T-helper 2 cell (primary cell): ENCODE data around the gene TBL1Y.
"Not testable (repeated sequence)": the region's sequence is repeated elsewhere in the genome, so short reads cannot be mapped to it uniquely, and the experiment has no call there.

Source experiments
- DNase-seq, 5 experiments: peaks; one replicate each; pipeline versions ENCODE4 v3.0.0 to v3.0.0-alpha.2; 2012 to 2022
- total RNA-seq, 2 donors: gene quantifications; one replicate each; lab custom pipeline; 2026; lab: John Stamatoyannopoulos, UW

Gene TBL1Y
- 0 reads per million in 2 donors for total RNA-seq

GRCh38 chrY:6910372-6911252 lies at the start of gene TBL1Y:
Gene TBL1Y (plus strand): TSS chrY:6910697. CDS start chrY:7025085, 114,388 bp downstream.
- DNase-seq: no peak

- no peak for DNase-seq
Measured at GRCh38 chrY:6894496-6894895, 16.0 kb upstream of the TBL1Y start.

GRCh38 chrY:6895236-6895635 lies 15.3 kb upstream of the TBL1Y start:
- no peak for DNase-seq

GRCh38 chrY:6902116-6902515 lies 8.4 kb upstream of the TBL1Y start:
- DNase-seq: not testable (repeated sequence)

GRCh38 chrY:6907591-6907990 lies 2.9 kb upstream of the TBL1Y start:
- no peak for DNase-seq

- DNase-seq: not testable (repeated sequence)
Measured at GRCh38 chrY:6908021-6908420, 2.5 kb upstream of the TBL1Y start.

GRCh38 chrY:6909118-6909521 lies 1.4 kb upstream of the TBL1Y start:
- DNase-seq: peak in 1 of 5 experiments; percentile 3

GRCh38 chrY:6909856-6910255 lies 641 bp upstream of the TBL1Y start:
- no peak for DNase-seq

- DNase-seq: no peak
Measured at GRCh38 chrY:6911253-6911881, 870 bp downstream of the TBL1Y start, which contains the start of gene AMELY. Gene AMELY (minus strand): TSS chrY:6911752. CDS start chrY:6872608, 39,144 bp downstream.

GRCh38 chrY:6913362-6913761 lies 2.9 kb downstream of the TBL1Y start:
- no peak for DNase-seq

- DNase-seq: no peak
Measured at GRCh38 chrY:6921061-6921460, 10.6 kb downstream of the TBL1Y start.

GRCh38 chrY:6928265-6928664 lies 17.8 kb downstream of the TBL1Y start:
- DNase-seq: no peak

- no peak for DNase-seq
Measured at GRCh38 chrY:6929237-6929636, 18.7 kb downstream of the TBL1Y start.

GRCh38 chrY:6931779-6932396 lies 21.4 kb downstream of the TBL1Y start:
- no peak for DNase-seq

- DNase-seq: no peak
Measured at GRCh38 chrY:6935497-6935896, 25.0 kb downstream of the TBL1Y start.

GRCh38 chrY:6947695-6948094 lies 37.2 kb downstream of the TBL1Y start:
- no peak for DNase-seq

GRCh38 chrY:6948378-6948777 lies 37.9 kb downstream of the TBL1Y start:
- no peak for DNase-seq

- DNase-seq: no peak
Measured at GRCh38 chrY:6949947-6950346, 39.5 kb downstream of the TBL1Y start.

- DNase-seq: peak in 3 of 5 experiments; percentile 0 to 71 (median 4)
Measured at GRCh38 chrY:6964732-6965131, 54.2 kb downstream of the TBL1Y start.

- peak in 1 of 5 experiments; percentile 58 for DNase-seq
Measured at GRCh38 chrY:6966521-6966920, 56.0 kb downstream of the TBL1Y start.

- no peak for DNase-seq
Measured at GRCh38 chrY:6967736-6968135, 57.2 kb downstream of the TBL1Y start.

- no peak for DNase-seq
Measured at GRCh38 chrY:6968191-6968590, 57.7 kb downstream of the TBL1Y start.

GRCh38 chrY:6972271-6972887 lies 61.9 kb downstream of the TBL1Y start:
- no peak for DNase-seq
